Iris pigment epithelial cell (primary cell): ENCODE measurements around the gene CREB5.

Source experiments
- DNase-seq: peaks from one replicate; pipeline ENCODE4 v3.0.0-alpha.2; 2011; ENCODE audit warnings: low read depth

Gene CREB5

GRCh38 chr7:28480595-28480994 is 68.3 kb downstream of the CREB5 start:
- DNase-seq: no peak

DNA sequence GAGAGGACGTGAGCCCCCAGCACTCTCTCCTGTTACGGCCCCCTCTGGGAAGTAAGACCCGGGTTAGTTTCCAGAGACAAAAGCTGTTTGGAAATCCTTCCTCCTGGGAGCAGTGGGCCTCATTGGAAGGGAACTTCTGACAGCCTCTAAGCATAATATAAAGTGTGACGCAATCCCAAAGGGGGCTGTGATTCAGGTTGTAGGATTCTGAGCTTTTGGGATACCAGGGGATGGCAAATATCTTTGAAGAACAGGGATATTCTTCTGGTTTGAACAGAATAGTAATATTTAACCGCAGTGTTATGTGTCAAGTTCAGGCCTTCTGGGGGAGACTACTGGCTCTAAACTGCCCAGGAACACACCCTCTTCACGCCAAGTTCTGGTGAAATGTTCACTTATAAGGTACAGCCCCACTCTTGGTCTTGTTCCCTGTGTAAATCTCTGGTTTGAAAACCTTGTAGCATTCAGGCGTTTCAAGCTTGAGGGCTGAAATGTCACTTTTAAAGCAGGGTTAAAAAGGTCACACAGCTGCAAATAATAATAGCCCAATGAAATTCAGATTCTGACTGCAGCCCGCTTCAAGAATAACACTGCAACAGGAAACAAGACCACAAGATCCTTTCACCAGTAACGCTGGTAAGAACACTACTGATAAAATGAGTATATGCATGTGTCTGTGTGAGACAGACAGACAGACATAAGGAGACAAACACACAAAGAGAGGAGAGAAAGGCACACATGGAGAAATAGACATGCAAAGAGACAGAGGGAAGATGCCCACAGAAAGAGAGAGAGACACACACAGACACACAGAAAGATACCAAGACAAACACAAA is 69.0 kb downstream of the CREB5 start:
- peak; percentile 7 for DNase-seq

- DNase-seq: no peak
These were observed 70.8 kb downstream of the CREB5 start for GRCh38 chr7:28483112-28483511.

DNA sequence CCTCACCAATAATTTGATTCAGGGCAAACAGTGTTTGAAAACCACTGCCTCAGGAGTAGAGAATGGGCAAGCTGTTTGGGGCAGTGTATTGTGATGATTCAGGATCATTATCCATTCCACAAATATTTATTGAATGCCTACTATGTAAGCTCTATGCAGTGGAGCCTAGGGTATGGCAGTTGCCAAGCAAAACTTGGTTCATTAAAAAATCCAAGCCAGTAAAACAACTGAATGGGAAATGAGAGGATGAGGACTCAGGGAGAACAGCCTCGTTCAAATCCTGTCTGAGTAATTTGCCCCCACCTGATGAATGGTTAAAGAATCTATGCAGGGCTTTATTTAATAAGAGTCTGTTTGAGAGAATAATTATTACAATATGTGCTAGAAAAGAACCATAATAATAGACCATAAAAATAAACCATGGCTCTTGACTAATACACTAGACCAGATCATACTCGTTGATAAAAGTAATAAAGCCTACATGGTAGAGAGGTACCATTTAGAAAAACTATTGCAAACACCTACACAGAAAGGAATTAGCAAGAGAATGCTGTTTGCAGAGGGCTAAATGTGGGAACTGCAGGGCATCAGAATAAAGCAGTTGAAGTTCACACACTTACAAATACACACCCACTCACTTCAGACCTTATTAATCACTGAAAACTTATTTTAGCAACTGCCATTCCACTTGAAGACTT is 71.7 kb downstream of the CREB5 start:
- DNase-seq: peak; percentile 8

DNA sequence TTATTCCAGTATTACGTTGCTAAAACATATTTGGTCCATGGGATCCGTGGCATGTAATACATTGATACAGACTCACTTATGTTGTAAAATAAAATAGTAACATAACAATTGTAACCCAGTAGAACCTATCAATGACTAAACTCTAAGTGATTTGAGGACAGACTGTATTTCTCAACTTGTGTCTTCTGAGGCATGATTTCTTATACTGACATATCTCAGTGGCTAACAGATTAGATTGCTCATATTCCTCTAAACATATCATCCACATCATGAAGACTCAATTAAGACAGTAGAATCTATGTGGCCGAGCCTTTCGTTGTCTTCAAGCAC is 72.3 kb downstream of the CREB5 start:
- no peak for DNase-seq

DNA sequence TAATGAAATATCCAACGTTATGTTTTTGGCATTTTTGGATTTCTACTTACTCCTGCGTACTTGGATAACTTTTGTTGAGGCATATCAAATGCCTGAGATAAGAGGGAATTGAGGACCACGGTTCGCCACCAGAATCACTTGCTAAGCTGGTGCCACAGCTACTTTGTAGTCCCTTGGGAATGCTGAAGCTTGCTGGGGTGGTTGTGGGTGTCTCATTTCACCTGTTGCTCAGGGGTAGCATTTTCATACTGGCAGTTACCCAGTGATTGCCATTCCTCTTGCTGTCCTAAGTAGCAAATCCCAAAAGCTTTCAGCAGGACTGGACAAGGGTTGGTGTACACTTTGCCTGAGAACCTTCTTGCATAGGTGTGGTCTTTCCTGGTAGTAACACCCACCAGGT is 75.2 kb downstream of the CREB5 start:
- no peak for DNase-seq

GRCh38 chr7:28488061-28488791 is 75.9 kb downstream of the CREB5 start:
- no peak for DNase-seq

DNA sequence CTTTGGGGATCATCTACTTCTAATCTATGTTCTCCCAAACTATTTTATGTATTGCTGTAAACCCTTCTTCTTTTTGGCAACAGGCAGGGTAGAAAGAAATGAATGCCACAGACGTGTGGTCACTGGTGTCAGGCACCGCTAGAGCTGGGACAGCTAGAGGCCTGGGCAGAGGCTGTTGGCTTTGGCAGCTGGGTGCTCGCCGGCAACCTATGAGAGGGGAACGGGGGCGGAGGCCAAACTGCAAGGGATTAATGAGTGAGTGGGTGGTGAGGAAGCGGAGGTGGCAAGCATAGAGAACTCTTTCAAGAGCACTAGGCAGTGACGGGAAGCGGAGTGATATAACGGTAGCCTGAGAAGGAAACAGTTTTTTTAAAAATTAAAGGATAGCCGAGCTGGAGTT is 78.5 kb downstream of the CREB5 start:
- no peak for DNase-seq

DNA sequence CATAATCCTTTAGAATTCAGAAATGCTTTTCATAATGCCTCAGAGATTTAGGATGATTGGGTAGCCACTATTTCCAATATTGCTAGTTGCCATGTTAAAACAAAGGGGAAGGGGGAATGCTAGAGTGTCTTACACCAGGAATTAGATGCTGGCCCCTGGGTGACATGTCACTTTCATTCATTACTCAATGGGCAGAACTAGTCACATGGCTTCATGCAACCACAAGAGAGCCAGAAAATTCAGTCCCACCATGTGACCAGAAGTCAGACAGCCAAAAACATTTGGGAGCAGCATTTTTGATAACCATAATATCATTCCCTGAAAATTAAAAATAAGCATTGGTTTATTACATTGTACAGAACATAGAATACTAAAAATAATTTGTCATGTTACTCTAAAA is 81.2 kb downstream of the CREB5 start:
- DNase-seq: no peak

- DNase-seq: no peak
These were observed 84.7 kb downstream of the CREB5 start for GRCh38 chr7:28497009-28497408.

GRCh38 chr7:28498636-28499035 is 86.3 kb downstream of the CREB5 start:
- DNase-seq: no peak

- DNase-seq: no peak
These were observed 87.8 kb downstream of the CREB5 start for GRCh38 chr7:28500138-28500537.

DNA sequence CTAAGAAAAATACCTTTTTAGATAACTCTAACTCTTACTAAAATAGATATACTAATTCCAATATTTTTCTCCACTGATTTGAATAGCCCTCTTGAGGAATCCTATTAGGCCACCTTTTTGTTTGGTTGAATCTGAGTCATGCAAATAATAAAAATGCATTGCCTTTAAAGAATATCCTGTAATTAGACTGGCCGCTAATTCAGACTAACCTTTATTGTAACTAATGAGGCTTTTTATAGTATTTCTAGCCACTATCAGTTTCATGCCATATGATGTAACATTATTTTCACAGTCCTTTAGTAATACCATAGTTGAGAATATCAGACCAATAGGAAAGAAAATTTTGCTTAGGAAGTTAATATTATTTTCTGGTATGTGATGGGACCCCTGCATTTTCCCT is 90.1 kb downstream of the CREB5 start:
- no peak for DNase-seq

DNA sequence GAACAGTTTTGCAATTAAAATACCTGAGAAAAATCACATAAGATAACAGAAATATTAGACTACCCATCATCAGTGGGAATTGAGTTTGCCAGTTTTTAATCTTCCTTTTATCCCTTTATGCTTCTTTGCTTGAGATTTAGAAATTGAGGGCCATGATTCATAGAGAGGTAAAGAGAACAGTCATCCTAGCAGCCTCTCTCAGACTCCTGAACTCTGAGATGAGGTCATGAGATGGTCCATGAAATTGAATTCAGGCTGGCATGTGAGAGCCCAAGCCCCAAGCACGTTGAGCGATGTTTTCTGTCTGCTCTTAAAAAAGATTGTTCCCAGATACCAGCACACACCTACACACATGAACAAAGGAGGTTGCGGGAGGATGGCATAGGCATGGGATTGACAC is 91.1 kb downstream of the CREB5 start:
- DNase-seq: no peak

DNA sequence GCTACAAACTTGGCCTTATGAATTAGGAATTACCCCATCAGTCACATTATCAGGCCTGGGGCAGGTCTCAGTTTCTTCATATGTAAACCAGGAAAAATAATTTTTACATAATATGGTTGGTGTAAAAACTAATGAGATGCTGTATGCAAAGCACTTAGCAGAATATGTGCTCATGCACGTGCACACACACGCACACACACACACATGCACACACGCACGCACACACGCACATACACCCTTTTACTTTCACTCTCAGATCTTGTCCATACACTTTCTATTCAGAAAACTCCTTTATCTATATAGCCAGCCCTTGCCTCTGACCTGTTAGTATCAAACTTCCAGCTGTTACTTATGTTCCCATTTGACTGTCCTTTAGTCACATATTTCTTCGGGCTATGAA is 92.7 kb downstream of the CREB5 start:
- DNase-seq: no peak

DNA sequence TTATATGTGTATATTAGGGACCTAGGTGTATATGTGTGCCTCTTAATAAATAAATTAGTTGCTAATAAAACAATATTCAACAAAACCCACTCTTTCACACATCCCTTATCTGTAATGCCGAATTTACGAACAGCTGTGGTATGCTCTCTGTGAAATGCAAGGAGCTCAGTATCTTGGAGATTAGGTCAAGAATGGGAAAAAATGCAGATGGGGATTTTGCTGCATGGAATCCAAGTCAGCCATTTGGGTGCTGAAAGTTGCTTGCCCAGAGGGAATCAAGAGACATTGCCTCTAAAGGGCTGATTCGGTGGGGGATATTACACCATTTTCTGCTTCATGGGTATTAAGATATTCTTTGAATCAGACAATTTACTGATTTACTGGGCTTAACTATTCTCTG is 93.5 kb downstream of the CREB5 start:
- no peak for DNase-seq

DNA sequence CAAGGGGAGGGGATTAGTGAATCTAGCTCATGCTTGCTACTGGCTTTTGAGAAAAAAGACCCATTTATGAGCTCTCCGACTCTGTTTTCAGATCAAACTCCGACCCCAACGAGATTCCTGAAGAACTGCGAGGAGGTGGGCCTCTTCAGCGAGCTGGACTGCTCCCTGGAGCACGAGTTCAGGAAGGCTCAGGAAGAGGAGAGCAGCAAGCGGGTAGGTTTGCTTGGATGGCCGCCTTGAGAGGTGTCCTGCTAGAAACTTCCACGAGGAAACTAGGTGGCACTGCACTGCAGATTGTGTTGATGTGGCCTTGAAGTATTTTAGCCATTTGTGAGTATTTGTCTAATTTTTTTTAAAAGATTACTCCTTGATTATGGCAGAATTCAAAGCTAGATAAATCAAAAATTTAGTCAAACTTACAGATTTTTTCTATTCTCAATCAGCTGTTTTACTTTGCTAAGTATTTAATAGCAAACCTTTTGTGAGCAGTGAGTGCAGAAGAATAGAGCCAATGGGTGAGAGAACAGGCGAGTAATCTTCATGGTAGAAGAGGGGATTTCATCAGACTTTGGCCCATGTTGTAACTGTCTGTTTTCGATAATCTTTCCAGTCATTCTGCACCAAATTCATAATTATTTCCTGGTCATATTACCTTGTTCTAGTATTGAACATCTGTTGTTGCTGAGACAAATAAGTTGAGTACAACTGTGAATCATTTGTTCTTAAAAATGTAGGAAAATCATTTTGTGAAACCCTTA is 95.4 kb downstream of the CREB5 start:
- no peak for DNase-seq

GRCh38 chr7:28509251-28510025 is 97.1 kb downstream of the CREB5 start:
- DNase-seq: no peak

DNA sequence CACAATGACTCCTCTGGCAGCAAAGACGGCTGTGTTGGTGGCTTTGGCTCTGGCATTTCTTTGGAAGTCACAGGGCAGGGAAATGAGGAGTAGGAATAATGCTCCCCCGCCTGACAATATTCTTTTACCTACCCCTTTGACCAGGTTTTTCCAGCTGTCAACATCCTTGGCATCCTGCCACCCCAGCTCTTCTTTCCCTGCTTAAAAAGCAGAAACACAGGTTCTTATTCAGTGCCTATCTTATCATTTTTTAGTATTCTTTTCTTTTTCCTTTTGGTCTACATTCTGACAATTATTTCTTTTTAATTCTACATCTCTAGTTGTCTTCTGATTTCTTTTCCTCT is 97.7 kb downstream of the CREB5 start:
- DNase-seq: no peak

- no peak for DNase-seq
These were observed 100.5 kb downstream of the CREB5 start for GRCh38 chr7:28512668-28513440.
